ENCODE results near the gene ONECUT3.

- TF ChIP-seq CTCF (IDR thresholded peaks at IDR 0.05) (no peak), POLR2A (IDR thresholded peaks at IDR 0.05) (no peak)
These were observed 27.1 kb downstream of the ONECUT3 start for GRCh38 chr19:1780272-1780958.
